NCI-H1048 (cell line): ENCODE data around the gene CMTM4.
"Not testable (repeated sequence)": the region's sequence is repeated elsewhere in the genome, so short reads cannot be mapped to it uniquely, and the experiment has no call there.

Source experiments
- DNase-seq: peaks from one replicate; lab custom pipeline; 2025; lab: John Stamatoyannopoulos, UW

CMTM4 gene

GRCh38 chr16:66592814-66593213 is 103.7 kb downstream of the CMTM4 start:
- DNase-seq: no peak

- DNase-seq: no peak
These were observed 104.3 kb downstream of the CMTM4 start for GRCh38 chr16:66592241-66592640.

- DNase-seq: no peak
These were observed 105.5 kb downstream of the CMTM4 start for GRCh38 chr16:66591018-66591417.

- DNase-seq: no peak
These were observed 106.2 kb downstream of the CMTM4 start for GRCh38 chr16:66590322-66590721.

- DNase-seq: no peak
These were observed 107.4 kb downstream of the CMTM4 start for GRCh38 chr16:66588981-66589713.

GRCh38 chr16:66587881-66588600 is 108.5 kb downstream of the CMTM4 start:
- DNase-seq: no peak

- no peak for DNase-seq
These were observed 110.9 kb downstream of the CMTM4 start for GRCh38 chr16:66585481-66586239.

GRCh38 chr16:66581246-66581952 is 115.1 kb downstream of the CMTM4 start:
- no peak for DNase-seq

GRCh38 chr16:66580605-66581209 is 115.8 kb downstream of the CMTM4 start:
- no peak for DNase-seq

GRCh38 chr16:66578651-66579531 is 117.7 kb downstream of the CMTM4 start, which contains the start of gene CMTM2:
Gene CMTM2, plus strand, starts transcription at chr16:66579463. Its CDS starts 145 bp downstream, at chr16:66579608.
- DNase-seq: no peak

GRCh38 chr16:66576296-66576695 is 120.2 kb downstream of the CMTM4 start:
- no peak for DNase-seq

GRCh38 chr16:66575060-66575459 is 121.5 kb downstream of the CMTM4 start:
- DNase-seq: no peak

GRCh38 chr16:66574531-66574930 is 122.0 kb downstream of the CMTM4 start:
- DNase-seq: no peak

- DNase-seq: no peak
These were observed 122.5 kb downstream of the CMTM4 start for GRCh38 chr16:66574081-66574480.

GRCh38 chr16:66572356-66572755 is 124.2 kb downstream of the CMTM4 start:
- no peak for DNase-seq

- DNase-seq: no peak
These were observed 126.6 kb downstream of the CMTM4 start for GRCh38 chr16:66569827-66570405.

GRCh38 chr16:66569131-66569530 is 127.4 kb downstream of the CMTM4 start:
- no peak for DNase-seq

- DNase-seq: no peak
These were observed 128.2 kb downstream of the CMTM4 start for GRCh38 chr16:66568355-66568754.

GRCh38 chr16:66567270-66567669 is 129.3 kb downstream of the CMTM4 start:
- DNase-seq: not testable (repeated sequence)
